Measurements from ENCODE around the gene PNLIP. TPM values are rescaled to one million over a fixed set of nuclear protein-coding genes. Genes with fewer than 3 reads are reported as not detected.

The PNLIP gene
- total RNA-seq, 1 experiment from 2014 or later: not detected

- DNase-seq: no peak
- no peak overlapping the region for H3K4me3 ChIP-seq (ENCODE audit: insufficient read depth, low read depth, low read length)
- no peaks in the 10 kb centered on the region for H3K36me3 ChIP-seq (replicated peaks; ENCODE audit: control insufficient read depth, insufficient read depth, low read length)
- H3K27me3 ChIP-seq (ENCODE audit: control insufficient read depth, insufficient read depth, low read length): no peaks in the 10 kb centered on the region
These were observed 50.3 kb downstream of the PNLIP start for GRCh38 chr10:116596062-116596461.

DNA sequence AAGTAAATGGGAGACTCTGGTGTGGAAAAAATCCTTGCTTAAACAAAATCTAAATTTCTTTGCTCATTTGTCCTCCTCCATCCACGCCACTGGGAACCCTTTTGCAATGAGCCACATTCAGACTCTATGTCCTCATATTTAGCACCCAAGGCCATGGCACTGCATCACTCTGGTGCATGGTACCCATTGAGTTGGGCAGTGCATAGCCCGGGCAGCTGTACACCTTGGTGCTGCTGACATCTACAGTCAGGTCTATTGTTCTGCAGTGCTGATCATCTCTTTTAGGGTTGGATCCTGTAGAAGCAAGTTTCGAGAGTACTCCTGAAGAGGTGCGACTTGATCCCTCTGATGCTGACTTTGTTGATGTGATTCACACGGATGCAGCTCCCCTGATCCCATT, 51.8 kb downstream of the PNLIP start:
- no peak for DNase-seq
- no peak overlapping the region for H3K4me3 ChIP-seq (ENCODE audit: insufficient read depth, low read depth, low read length)
- no peaks in the 10 kb centered on the region for H3K27me3 ChIP-seq (ENCODE audit: control insufficient read depth, insufficient read depth, low read length)
- no peaks in the 10 kb centered on the region for H3K36me3 ChIP-seq (replicated peaks; ENCODE audit: control insufficient read depth, insufficient read depth, low read length)

DNA sequence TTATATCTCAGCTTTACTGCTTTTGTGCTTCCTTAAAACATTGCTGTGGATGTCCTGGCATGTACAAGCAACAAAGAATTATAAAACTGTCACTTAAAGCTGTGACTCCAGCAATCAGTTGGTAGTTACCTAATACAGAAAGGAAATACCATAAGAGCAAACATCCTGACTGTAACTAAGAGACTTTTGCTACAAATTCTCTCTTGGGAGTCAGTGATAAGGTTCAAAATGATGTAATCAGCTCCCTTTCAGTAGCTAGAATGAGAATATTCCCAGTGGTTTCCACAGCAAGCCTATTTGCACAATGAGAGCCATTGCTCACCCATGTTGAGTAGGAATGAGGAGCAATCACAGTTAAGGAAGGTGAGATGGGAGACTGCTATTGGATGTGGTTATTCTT, 52.6 kb downstream of the PNLIP start:
- Histone ChIP-seq H3K4me3 (ENCODE audit: insufficient read depth, low read depth, low read length) (no peak overlapping the region), H3K27me3 (ENCODE audit: control insufficient read depth, insufficient read depth, low read length) (no peaks in the 10 kb centered on the region), H3K36me3 (replicated peaks; ENCODE audit: control insufficient read depth, insufficient read depth, low read length) (no peaks in the 10 kb centered on the region)
- no peak for DNase-seq

- no peaks in the 10 kb centered on the region for H3K36me3 ChIP-seq (replicated peaks; ENCODE audit: control insufficient read depth, insufficient read depth, low read length)
- H3K27me3 ChIP-seq (ENCODE audit: control insufficient read depth, insufficient read depth, low read length): no peaks in the 10 kb centered on the region
- peak; percentile 63 for DNase-seq
- no peak overlapping the region for H3K4me3 ChIP-seq (ENCODE audit: insufficient read depth, low read depth, low read length)
These were observed 54.3 kb downstream of the PNLIP start for GRCh38 chr10:116599991-116600390.

- H3K4me3 ChIP-seq (ENCODE audit: insufficient read depth, low read depth, low read length): no peak overlapping the region
- no peaks in the 10 kb centered on the region for H3K27me3 ChIP-seq (ENCODE audit: control insufficient read depth, insufficient read depth, low read length)
- no peak for DNase-seq
- H3K36me3 ChIP-seq (replicated peaks; ENCODE audit: control insufficient read depth, insufficient read depth, low read length): no peaks in the 10 kb centered on the region
These were observed 57.1 kb downstream of the PNLIP start for GRCh38 chr10:116602648-116603400.

- no peak for DNase-seq
- Histone ChIP-seq H3K27me3 (ENCODE audit: control insufficient read depth, insufficient read depth, low read length) (peaks cover 13% of the 10 kb centered on the region), H3K4me3 (ENCODE audit: insufficient read depth, low read depth, low read length) (no peak overlapping the region), H3K36me3 (replicated peaks; ENCODE audit: control insufficient read depth, insufficient read depth, low read length) (no peaks in the 10 kb centered on the region)
These were observed 60.3 kb downstream of the PNLIP start for GRCh38 chr10:116606061-116606483.

GRCh38 chr10:116607336-116607735, 61.6 kb downstream of the PNLIP start:
- DNase-seq: no peak
- Histone ChIP-seq H3K27me3 (ENCODE audit: control insufficient read depth, insufficient read depth, low read length) (peaks cover 13% of the 10 kb centered on the region), H3K4me3 (ENCODE audit: insufficient read depth, low read depth, low read length) (no peak overlapping the region), H3K36me3 (replicated peaks; ENCODE audit: control insufficient read depth, insufficient read depth, low read length) (no peaks in the 10 kb centered on the region)

GRCh38 chr10:116608686-116609594, 63.2 kb downstream of the PNLIP start:
- H3K4me3 ChIP-seq (ENCODE audit: insufficient read depth, low read depth, low read length): peak overlapping the region; percentile 69
- peak; percentile 73 for DNase-seq
- peaks cover 13% of the 10 kb centered on the region for H3K27me3 ChIP-seq (ENCODE audit: control insufficient read depth, insufficient read depth, low read length)
- no peaks in the 10 kb centered on the region for H3K36me3 ChIP-seq (replicated peaks; ENCODE audit: control insufficient read depth, insufficient read depth, low read length)

- no peak overlapping the region for H3K4me3 ChIP-seq (ENCODE audit: insufficient read depth, low read depth, low read length)
- peaks cover 13% of the 10 kb centered on the region for H3K27me3 ChIP-seq (ENCODE audit: control insufficient read depth, insufficient read depth, low read length)
- H3K36me3 ChIP-seq (replicated peaks; ENCODE audit: control insufficient read depth, insufficient read depth, low read length): no peaks in the 10 kb centered on the region
- DNase-seq: no peak
These were observed 64.9 kb downstream of the PNLIP start for GRCh38 chr10:116610443-116611152.

DNA sequence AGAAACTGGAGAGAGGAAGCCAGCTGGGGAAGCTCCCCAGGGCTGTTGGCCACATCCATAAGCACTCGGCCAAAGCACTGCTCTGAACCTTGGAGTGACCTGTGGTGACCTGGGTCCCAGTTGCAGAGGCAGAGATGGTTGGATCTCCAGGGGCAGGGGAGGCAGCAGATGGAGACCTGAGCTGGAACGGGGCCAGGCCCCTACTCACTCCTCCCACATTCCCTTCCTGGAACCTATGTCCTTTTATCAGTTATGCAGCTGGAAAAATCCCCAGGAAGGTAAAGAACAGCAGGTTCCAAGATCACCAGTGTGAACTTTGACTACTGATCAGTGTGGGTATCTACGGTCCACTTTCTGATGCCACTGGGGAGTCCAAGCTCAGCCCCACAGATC, 65.4 kb downstream of the PNLIP start:
- DNase-seq: no peak

GRCh38 chr10:116612107-116612769, 66.5 kb downstream of the PNLIP start:
- H3K4me3 ChIP-seq (ENCODE audit: insufficient read depth, low read depth, low read length): no peak overlapping the region
- no peaks in the 10 kb centered on the region for H3K36me3 ChIP-seq (replicated peaks; ENCODE audit: control insufficient read depth, insufficient read depth, low read length)
- peaks cover 13% of the 10 kb centered on the region for H3K27me3 ChIP-seq (ENCODE audit: control insufficient read depth, insufficient read depth, low read length)
- no peak for DNase-seq

More for the DNA sequence above, 65.4 kb downstream of the PNLIP start:
- H3K36me3 ChIP-seq (replicated peaks; ENCODE audit: control insufficient read depth, insufficient read depth, low read length): no peaks in the 10 kb centered on the region
- H3K4me3 ChIP-seq (ENCODE audit: insufficient read depth, low read depth, low read length): no peak overlapping the region
- H3K27me3 ChIP-seq (ENCODE audit: control insufficient read depth, insufficient read depth, low read length): peaks cover 13% of the 10 kb centered on the region

DNA sequence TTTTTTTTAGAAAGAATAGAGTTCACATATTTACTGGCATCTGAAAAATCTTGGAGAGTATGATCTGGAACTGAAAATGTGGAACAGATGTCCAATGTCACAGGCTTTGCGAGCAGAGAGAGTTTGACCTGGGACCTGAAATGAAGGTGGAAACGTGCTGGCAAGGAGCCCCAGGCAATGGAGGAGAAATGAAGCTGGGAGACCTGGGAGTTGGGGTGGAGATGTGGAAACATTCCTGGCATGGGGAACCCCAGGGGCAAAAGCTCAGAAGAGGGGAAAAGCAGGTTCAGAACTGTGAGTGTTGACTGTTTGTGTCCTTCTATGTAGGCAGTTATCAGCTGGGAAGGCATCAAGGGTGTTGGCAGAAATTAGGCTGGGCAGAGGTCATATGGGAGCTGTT, 67.7 kb downstream of the PNLIP start:
- DNase-seq: no peak
- Histone ChIP-seq H3K4me3 (ENCODE audit: insufficient read depth, low read depth, low read length) (no peak overlapping the region), H3K36me3 (replicated peaks; ENCODE audit: control insufficient read depth, insufficient read depth, low read length) (no peaks in the 10 kb centered on the region), H3K27me3 (ENCODE audit: control insufficient read depth, insufficient read depth, low read length) (peaks cover 10% of the 10 kb centered on the region)

GRCh38 chr10:116614796-116615195, 69.1 kb downstream of the PNLIP start:
- no peaks in the 10 kb centered on the region for H3K36me3 ChIP-seq (replicated peaks; ENCODE audit: control insufficient read depth, insufficient read depth, low read length)
- DNase-seq: no peak
- no peak overlapping the region for H3K4me3 ChIP-seq (ENCODE audit: insufficient read depth, low read depth, low read length)
- no peaks in the 10 kb centered on the region for H3K27me3 ChIP-seq (ENCODE audit: control insufficient read depth, insufficient read depth, low read length)

DNA sequence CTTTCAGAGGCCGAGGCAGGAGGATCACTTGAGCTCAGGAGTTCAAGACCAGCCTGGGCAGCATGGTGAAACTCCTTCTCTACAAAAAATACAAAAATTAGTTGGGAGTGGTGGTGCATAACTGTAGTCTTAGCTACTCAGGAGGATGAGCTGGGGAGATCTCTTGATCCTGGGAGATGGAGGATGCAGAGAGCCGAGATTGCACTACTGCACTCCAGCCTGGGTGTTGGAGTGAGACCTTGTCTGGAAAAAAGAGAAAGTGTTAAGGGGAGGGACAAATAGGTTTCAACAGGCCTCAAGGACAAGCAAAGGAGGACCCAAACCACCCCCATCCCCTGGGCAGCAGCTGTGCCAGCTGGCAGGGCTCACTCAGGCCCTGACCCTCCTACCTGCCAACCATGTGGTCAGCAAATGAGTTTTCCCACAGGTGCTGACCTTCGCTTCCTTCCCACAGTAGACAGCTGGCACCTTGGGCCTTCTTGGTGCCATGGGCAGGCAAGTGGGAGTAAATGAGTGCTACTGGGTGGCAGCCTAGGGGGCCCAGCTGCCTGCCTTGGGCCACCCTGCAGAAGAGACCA, 69.6 kb downstream of the PNLIP start:
- no peaks in the 10 kb centered on the region for H3K36me3 ChIP-seq (replicated peaks; ENCODE audit: control insufficient read depth, insufficient read depth, low read length)

More for the DNA sequence above, 69.6 kb downstream of the PNLIP start:
- H3K27me3 ChIP-seq (ENCODE audit: control insufficient read depth, insufficient read depth, low read length): no peaks in the 10 kb centered on the region
- DNase-seq: no peak
- H3K4me3 ChIP-seq (ENCODE audit: insufficient read depth, low read depth, low read length): no peak overlapping the region

Measured in H7 (cell line).